Lung (tissue), 12 donors: ENCODE results near the gene PLPP3. TPM values are rescaled to one million over a fixed set of nuclear protein-coding genes. Genes with fewer than 3 reads are reported as not detected.
A peak's percentile ranks its signal among the peaks of the same experiment; 100 is the strongest.

Source experiments
- ATAC-seq: fragments of 200-7000 bp; cut with Tn5 transposase; one replicate; pipeline ENCODE4 v1.9.1; 2020; ENCODE audit warnings: moderate number of reproducible peaks; ENCODE audit not compliant: insufficient read depth, low FRiP score
- DNase-seq, 3 donors: peaks; one replicate each; pipeline ENCODE4 v3.0.0-alpha.2; 2013 to 2017
- H3K27ac ChIP-seq, 2 donors: one replicate each; pipeline ENCODE4 v1.5.1; 2013; ENCODE audit warnings: mild to moderate bottlenecking in 2 of 2, moderate library complexity in 2 of 2, control low read depth in 1 of 2, inconsistent platforms in 1 of 2, low read depth in 1 of 2, low read length in 1 of 2
- H3K27me3 ChIP-seq, 3 donors: one replicate each; pipeline ENCODE4 v1.5.1; 2013; ENCODE audit warnings: low read length in 2 of 3; ENCODE audit not compliant: control insufficient read depth in 3 of 3, insufficient read depth in 3 of 3
- H3K36me3 ChIP-seq, 4 donors: one replicate each; pipeline ENCODE4 v1.5.1; 2013; ENCODE audit warnings: low read length in 4 of 4, mild to moderate bottlenecking in 1 of 4, moderate library complexity in 1 of 4; ENCODE audit not compliant: control insufficient read depth in 4 of 4, insufficient read depth in 4 of 4
- H3K4me1 ChIP-seq, 5 donors: one replicate each; pipeline ENCODE4 v1.5.1; 2013; ENCODE audit warnings: low read length in 5 of 5, mild to moderate bottlenecking in 2 of 5, moderate library complexity in 1 of 5; ENCODE audit not compliant: control insufficient read depth in 5 of 5, insufficient read depth in 5 of 5
- H3K4me3 ChIP-seq: one replicate; pipeline ENCODE4 v1.5.1; 2013; ENCODE audit warnings: mild to moderate bottlenecking, control low read depth, moderate library complexity
- H3K9ac ChIP-seq, 2 donors: one replicate each; pipeline ENCODE4 v1.5.1; 2013; ENCODE audit warnings: low read length in 2 of 2, control low read depth in 1 of 2; ENCODE audit not compliant: insufficient read depth in 1 of 2
- H3K9me3 ChIP-seq, 4 donors: one replicate each; pipeline ENCODE4 v1.5.1; 2013; ENCODE audit warnings: low read length in 3 of 4, mild to moderate bottlenecking in 1 of 4, moderate library complexity in 1 of 4; ENCODE audit not compliant: control insufficient read depth in 4 of 4, insufficient read depth in 3 of 4
- CTCF ChIP-seq: IDR thresholded peaks from 2 replicates; pipeline ENCODE4 v1.5.1; 2012; ENCODE audit warnings: mild to moderate bottlenecking; ENCODE audit errors: control extremely low read depth, extremely low read depth
- WGBS, 2 donors: extraction: QIAGEN DNeasy Blood & Tissue Kit; methylation state at CpG; one replicate each; pipeline ENCODE4 v1.1.7; 2013; 5-methylcytosine and 5-hydroxymethylcytosine counted together
- polyA plus RNA-seq, 2 donors: library from polyadenylated mRNA; stranded (reverse); fragments of 200-250 nt; gene quantifications; one replicate each; pipeline ENCODE4 v1.2.1, GENCODE V29; 2013
- total RNA-seq, 2 donors: library from RNA; depleted of rRNA in 1 of 2; stranded (reverse); fragments of >200 nt in 1 of 2; gene quantifications; one replicate each; pipeline ENCODE4 v1.2.1, GENCODE V29; 2014 to 2021
- donor health status: control.
- donor health status: control.
- donor health status: Bipolar disorder and iron deficiency.
- donor health status: healthy.
- donor health status: DM: yes; HTN: yes; CAD: no.

Gene PLPP3
- total and polyA plus RNA-seq, 4 donors: 8.6 to 121 (median 112) TPM

- Histone ChIP-seq H3K9ac (no peak overlapping the region), H3K4me3 (no peak overlapping the region), H3K27me3 (no peaks in the 10 kb centered on the region), H3K9me3 (no peaks in the 10 kb centered on the region), H3K27ac (peak overlapping the region; percentile 78 to 87), H3K36me3 (peaks cover 5 to 54% (median 38%) of the 10 kb centered on the region in 4 donors), H3K4me1 (peaks cover 7 to 69% (median 26%) of the 10 kb centered on the region in 5 donors)
- DNase-seq (peak; percentile 43 to 63 (median 53)), ATAC-seq (no peak)
- 36 to 50% methylated on average over 14 of the region's 14 CpGs for WGBS, 2 donors
- no peak for TF ChIP-seq CTCF
These were observed 73.3 kb downstream of the PLPP3 start for GRCh38 chr1:56505792-56506743.

- Histone ChIP-seq H3K36me3 (peaks cover 3 to 44% (median 26%) of the 10 kb centered on the region in 4 donors), H3K9me3 (no peaks in the 10 kb centered on the region), H3K4me1 (peaks cover 0 to 56% (median 17%) of the 10 kb centered on the region in 5 donors), H3K9ac (no peak overlapping the region), H3K4me3 (no peak overlapping the region), H3K27me3 (no peaks in the 10 kb centered on the region), H3K27ac (peak overlapping the region in 1 of 2 donors; percentile 11)
- no peak for DNase-seq
- 56 to 68% methylated on average over 7 of the region's 7 CpGs for WGBS, 2 donors
- no peak for TF ChIP-seq CTCF
- no peak for ATAC-seq
These were observed 76.6 kb downstream of the PLPP3 start for GRCh38 chr1:56502700-56503245.

- Histone ChIP-seq H3K9me3 (no peaks in the 10 kb centered on the region), H3K4me1 (peaks cover 0 to 56% (median 14%) of the 10 kb centered on the region in 5 donors), H3K9ac (no peak overlapping the region), H3K27ac (peak overlapping the region; percentile 11 to 44), H3K4me3 (no peak overlapping the region), H3K36me3 (peaks cover 3 to 41% (median 22%) of the 10 kb centered on the region in 4 donors), H3K27me3 (no peaks in the 10 kb centered on the region)
- TF ChIP-seq CTCF: no peak
- DNase-seq (peak in 1 of 3 donors; percentile 30), ATAC-seq (no peak)
- WGBS, 2 donors: 71 to 81% methylated on average over 3 of the region's 3 CpGs
These were observed 77.5 kb downstream of the PLPP3 start for GRCh38 chr1:56501888-56502287.
